HEK293 (cell line): Measurements from ENCODE around the gene RBM19.

Experiments
- CTCF ChIA-PET: fragments of 350-600 bp; formaldehyde crosslinking; extraction: SDS; loops from one replicate; lab custom pipeline; 2021; ENCODE audit warnings: antibody characterized with exemption; lab: Yijun Ruan, JAX
- POLR2A ChIA-PET: fragments of 300-600 bp; formaldehyde crosslinking; extraction: SDS; loops from one replicate; lab custom pipeline; 2020; ENCODE audit warnings: antibody characterized with exemption, inconsistent platforms; lab: Yijun Ruan, JAX
- H3K27ac ChIP-seq: fragments of 200-500 bp; sonication (Bioruptor generic); 2 replicates; pipeline ENCODE4 v1.5.1; 2014; ENCODE audit warnings: low read depth, low read length, control low read depth, inconsistent platforms; ENCODE audit errors: extremely low read depth
- H3K36me3 ChIP-seq, 2 experiments: fragments of 200-500 bp in 1 of 2; sonication (Bioruptor generic) in 1 of 2; 1 replicate in 1 of 2; 2 replicates in 1 of 2; pipeline ENCODE4 v1.5.1; 2014 to 2017; ENCODE audit warnings: inconsistent platforms in 2 of 2, low read length in 2 of 2; ENCODE audit not compliant: control insufficient read depth in 2 of 2, insufficient read depth in 1 of 2
- H3K4me1 ChIP-seq: fragments of 200-500 bp; sonication (Bioruptor generic); 2 replicates; pipeline ENCODE4 v1.5.1; 2014; ENCODE audit warnings: mild to moderate bottlenecking, low read length, inconsistent platforms; ENCODE audit not compliant: control insufficient read depth, insufficient read depth
- H3K4me3 ChIP-seq: 2 replicates; pipeline ENCODE4 v1.5.1; 2011; ENCODE audit warnings: low read depth, mild to moderate bottlenecking, control low read depth, low read length, moderate library complexity
- H3K9me3 ChIP-seq: fragments of 200-500 bp; sonication (Bioruptor generic); 2 replicates; pipeline ENCODE4 v1.5.1; 2014; ENCODE audit warnings: low read depth, low read length, inconsistent platforms; ENCODE audit not compliant: control insufficient read depth, insufficient read depth
- BCL11A ChIP-seq: fragments of 450-650 bp; formaldehyde crosslinking; IDR thresholded peaks from 2 replicates; pipeline ENCODE4 v1.5.1; 2016; ENCODE audit warnings: low read depth, missing biosample characterization, missing genetic modification characterization
- HIC1 ChIP-seq: fragments of 450-650 bp; formaldehyde crosslinking; IDR thresholded peaks from 2 replicates; pipeline ENCODE4 v1.5.1; 2016; ENCODE audit warnings: missing biosample characterization, missing genetic modification characterization
- KLF10 ChIP-seq: fragments of 450-650 bp; IDR thresholded peaks from 2 replicates; pipeline ENCODE4 v1.5.1; 2018; ENCODE audit warnings: missing biosample characterization, mild to moderate bottlenecking, missing genetic modification characterization
- MEIS1 ChIP-seq: sonication (generic); formaldehyde crosslinking; IDR thresholded peaks from 2 replicates; pipeline ENCODE4 v1.8.1; 2022; ENCODE audit warnings: missing genetic modification reagents, mild to moderate bottlenecking, borderline replicate concordance
- ZBTB11 ChIP-seq: fragments of 450-650 bp; formaldehyde crosslinking; conservative IDR thresholded peaks from 2 replicates; pipeline ENCODE4 v1.5.1; 2016; ENCODE audit warnings: low read depth, missing biosample characterization, missing genetic modification characterization
- ZEB2 ChIP-seq: fragments of 450-650 bp; formaldehyde crosslinking; IDR thresholded peaks from 2 replicates; pipeline ENCODE4 v1.5.1; 2016; ENCODE audit warnings: missing biosample characterization, missing genetic modification characterization
- ZNF138 ChIP-seq: fragments of 450-650 bp; formaldehyde crosslinking; IDR thresholded peaks from 2 replicates; pipeline ENCODE4 v1.5.1; 2016; ENCODE audit warnings: missing biosample characterization, missing genetic modification characterization, borderline replicate concordance
- ZNF214 ChIP-seq: fragments of 450-650 bp; formaldehyde crosslinking; IDR thresholded peaks from 2 replicates; pipeline ENCODE4 v1.5.1; 2017; ENCODE audit warnings: missing biosample characterization, mild to moderate bottlenecking, missing genetic modification characterization, borderline replicate concordance
- ZNF280C ChIP-seq: fragments of 450-650 bp; formaldehyde crosslinking; IDR thresholded peaks from 2 replicates; pipeline ENCODE4 v1.5.1; 2016; ENCODE audit warnings: missing biosample characterization, missing genetic modification characterization
- ZNF48 ChIP-seq: fragments of 450-650 bp; formaldehyde crosslinking; IDR thresholded peaks from 2 replicates; pipeline ENCODE4 v1.5.1; 2016; ENCODE audit warnings: missing biosample characterization, missing genetic modification characterization
- ZNF518A ChIP-seq: fragments of 450-650 bp; formaldehyde crosslinking; conservative IDR thresholded peaks from 2 replicates; pipeline ENCODE4 v1.5.1; 2016; ENCODE audit warnings: low read depth, missing biosample characterization, missing genetic modification characterization
- ZNF555 ChIP-seq: fragments of 450-650 bp; formaldehyde crosslinking; conservative IDR thresholded peaks from 2 replicates; pipeline ENCODE4 v1.5.1; 2017; ENCODE audit warnings: missing biosample characterization, mild to moderate bottlenecking, missing genetic modification characterization, inconsistent platforms
- ZNF596 ChIP-seq: fragments of 450-650 bp; IDR thresholded peaks from 2 replicates; pipeline ENCODE4 v1.5.0; 2018; ENCODE audit warnings: missing biosample characterization, mild to moderate bottlenecking, missing genetic modification characterization, moderate library complexity
- ZNF610 ChIP-seq: fragments of 450-650 bp; formaldehyde crosslinking; IDR thresholded peaks from 2 replicates; pipeline ENCODE4 v1.5.1; 2016; ENCODE audit warnings: missing biosample characterization, missing genetic modification characterization, borderline replicate concordance
- ZNF670 ChIP-seq: fragments of 450-650 bp; formaldehyde crosslinking; IDR thresholded peaks from 2 replicates; pipeline ENCODE4 v1.5.1; 2016; ENCODE audit warnings: missing biosample characterization, missing genetic modification characterization, low read depth
- ZNF677 ChIP-seq: fragments of 450-650 bp; IDR thresholded peaks from 2 replicates; pipeline ENCODE4 v1.5.0; 2018; ENCODE audit warnings: missing biosample characterization, mild to moderate bottlenecking, missing genetic modification characterization, moderate library complexity
- ZNF704 ChIP-seq: fragments of 450-650 bp; formaldehyde crosslinking; IDR thresholded peaks from 2 replicates; pipeline ENCODE4 v1.5.1; 2016; ENCODE audit warnings: missing biosample characterization, missing genetic modification characterization
- ZNF785 ChIP-seq: fragments of 450-650 bp; formaldehyde crosslinking; IDR thresholded peaks from 2 replicates; pipeline ENCODE4 v1.5.1; 2016; ENCODE audit warnings: missing biosample characterization, missing genetic modification characterization
- ZXDB ChIP-seq: fragments of 450-650 bp; formaldehyde crosslinking; IDR thresholded peaks from 2 replicates; pipeline ENCODE4 v1.5.1; 2016; ENCODE audit warnings: missing biosample characterization, missing genetic modification characterization

The RBM19 gene

GRCh38 chr12:113835896-113836295, 130.2 kb downstream of the RBM19 start:
- Histone ChIP-seq H3K4me1 (peaks cover 5% of the 10 kb centered on the region; the same call in 1 of the 2 replicates), H3K36me3 (no peaks in the 10 kb centered on the region)
- POLR2A ChIA-PET, result no interaction called here
- no peak for TF ChIP-seq ZNF138 (tag by site-specific recombination)
- no peak for TF ChIP-seq ZNF596 (tag by site-specific recombination)
- no peak for TF ChIP-seq ZNF280C
- TF ChIP-seq MEIS1 (CRISPR knock-in tag), result no peak
- TF ChIP-seq ZXDB (tag by site-specific recombination), result no peak
- TF ChIP-seq ZBTB11 (tag by site-specific recombination), result no peak
- TF ChIP-seq ZEB2 (tag by site-specific recombination), result no peak
- no peak for TF ChIP-seq ZNF555
- no peak for TF ChIP-seq HIC1 (tag by site-specific recombination)
- no peak for TF ChIP-seq ZNF518A (tag by site-specific recombination)
- no peak for TF ChIP-seq ZNF677 (tag by site-specific recombination)
- TF ChIP-seq, all 188 proteins: peak for 0
- CTCF ChIA-PET, result no interaction called here
- H3K4me3 ChIP-seq, result no peak overlapping the region
- H3K27ac ChIP-seq, result no peak overlapping the region
- no peaks in the 10 kb centered on the region for H3K9me3 ChIP-seq

GRCh38 chr12:113835433-113835832, 130.7 kb downstream of the RBM19 start:
- CTCF ChIA-PET, result interaction anchor here (0.8 kb wide), 1 partner anchor 17 kb away, joined by 4 read pairs; no protein-coding TSS in a partner anchor
- Histone ChIP-seq H3K4me1 (peaks cover 5% of the 10 kb centered on the region; the same call in 1 of the 2 replicates), H3K27ac (no peak overlapping the region), H3K4me3 (no peak overlapping the region), H3K36me3 (no peaks in the 10 kb centered on the region), H3K9me3 (no peaks in the 10 kb centered on the region)
- POLR2A ChIA-PET, result no interaction called here
- TF ChIP-seq KLF10, result no peak
- TF ChIP-seq ZNF670 (tag by site-specific recombination), result no peak
- no peak for TF ChIP-seq ZNF214 (tag by site-specific recombination)
- TF ChIP-seq BCL11A, result no peak
- TF ChIP-seq ZNF48, result no peak
- no peak for TF ChIP-seq ZNF704 (tag by site-specific recombination)
- no peak for TF ChIP-seq ZNF785 (tag by site-specific recombination)
- no peak for TF ChIP-seq ZNF610
